Activated T-cell treated with anti-CD3 and anti-CD28 coated beads, Interleukin-2, amount 50 U/mL, for 72 hours (primary cell): ENCODE measurements around the gene DNAJB13. TPM values are rescaled to one million over a fixed set of nuclear protein-coding genes. Genes with fewer than 3 reads are reported as not detected.
A peak's percentile ranks its signal among the peaks of the same experiment; 100 is the strongest.
"Not testable (repeated sequence)": the region's sequence is repeated elsewhere in the genome, so short reads cannot be mapped to it uniquely, and the experiment has no call there.

Experiments
- ATAC-seq, 2 donors: fragments of 150-1000 bp; cut with Tn5 transposase; replicated peaks in 1 of 2; 2 replicates each; pipeline ENCODE4 v1.10.0; 2021; ENCODE audit warnings: moderate library complexity in 2 of 2, mild to moderate bottlenecking in 1 of 2
- DNase-seq, 2 donors: peaks; one replicate each; pipeline ENCODE4 v3.0.0; 2021 to 2022; ENCODE audit warnings: mixed read lengths in 1 of 2
- H3K27ac Mint-ChIP-seq: one replicate; pipeline ENCODE4 v1.8.0; 2022; ENCODE audit warnings: mild to moderate bottlenecking, moderate library complexity, mixed read lengths
- H3K27me3 Mint-ChIP-seq: one replicate; pipeline ENCODE4 v1.8.0; 2022; ENCODE audit warnings: low read depth, mixed read lengths
- H3K36me3 Mint-ChIP-seq, 2 donors: one replicate each; pipeline ENCODE4 v1.8.0; 2022; ENCODE audit warnings: mixed read lengths in 2 of 2, mild to moderate bottlenecking in 1 of 2; ENCODE audit not compliant: insufficient read depth in 2 of 2
- H3K4me1 Mint-ChIP-seq: one replicate; pipeline ENCODE4 v1.8.0; 2022; ENCODE audit warnings: low read depth, mixed read lengths
- H3K4me3 Mint-ChIP-seq, 2 donors: one replicate each; pipeline ENCODE4 v1.8.0; 2022; ENCODE audit warnings: mild to moderate bottlenecking in 2 of 2, mixed read lengths in 2 of 2, moderate library complexity in 2 of 2
- H3K9me3 Mint-ChIP-seq, 2 donors: one replicate each; pipeline ENCODE4 v1.8.0; 2022; ENCODE audit warnings: mixed read lengths in 2 of 2
- total RNA-seq, 2 donors: library from RNA; stranded (reverse); gene quantifications; one replicate each; pipeline ENCODE4 v1.2.3, GENCODE V29; 2022

The DNAJB13 gene
- total RNA-seq, 2 donors from 2014 or later = 0.53 to 1.1 TPM

DNA sequence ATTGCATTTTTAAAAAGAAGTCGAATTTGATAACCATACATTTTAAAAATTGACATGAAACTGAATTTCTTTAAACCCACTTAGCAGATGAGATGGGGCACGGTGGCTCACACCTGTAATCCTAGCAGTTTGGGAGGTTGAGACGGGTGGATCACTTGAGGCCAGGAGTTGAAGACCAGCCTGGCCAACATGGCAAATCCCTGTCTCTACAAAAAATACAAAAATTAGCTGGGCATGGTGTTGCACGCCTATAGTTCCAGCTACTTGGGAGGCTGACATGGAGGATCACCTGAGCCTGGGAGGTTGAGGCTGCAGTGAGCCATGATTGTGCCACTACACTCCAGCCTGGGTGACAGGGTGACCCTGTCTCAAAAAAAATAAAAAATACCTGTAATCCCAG lies 34.8 kb downstream of the DNAJB13 start:
- DNase-seq, H3K27ac Mint-ChIP-seq, H3K27me3 Mint-ChIP-seq, H3K4me3 Mint-ChIP-seq, ATAC-seq, H3K9me3 Mint-ChIP-seq: not testable (repeated sequence)
- peaks cover 17 to 18% of the 10 kb centered on the region in 2 donors for H3K36me3 Mint-ChIP-seq
- peaks cover 57% of the 10 kb centered on the region for H3K4me1 Mint-ChIP-seq

DNA sequence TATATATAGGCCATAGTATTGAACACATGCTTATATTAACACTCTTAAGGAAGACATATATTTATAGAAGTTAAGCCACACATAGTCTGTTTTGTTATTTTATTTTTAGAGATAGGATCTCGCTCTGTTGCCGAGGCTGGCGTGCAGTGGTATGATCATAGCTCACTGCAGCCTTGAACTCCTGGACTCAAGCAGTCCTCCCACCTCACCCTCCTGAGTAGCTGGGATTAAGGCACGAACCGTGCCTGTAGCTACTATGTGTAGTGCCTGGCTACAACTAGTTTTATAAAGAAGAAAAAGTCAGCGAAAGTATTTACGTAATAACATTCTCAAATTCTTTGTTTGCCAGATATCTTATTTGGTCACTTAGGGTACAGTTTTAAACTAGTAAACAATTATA lies 37.4 kb downstream of the DNAJB13 start:
- ATAC-seq (no peak), DNase-seq (no peak)
- Mint-ChIP-seq H3K36me3 (no peaks in the 10 kb centered on the region), H3K4me1 (peaks cover 63% of the 10 kb centered on the region), H3K4me3 (no peak overlapping the region), H3K27ac (no peak overlapping the region), H3K9me3 (no peaks in the 10 kb centered on the region), H3K27me3 (no peaks in the 10 kb centered on the region)

DNA sequence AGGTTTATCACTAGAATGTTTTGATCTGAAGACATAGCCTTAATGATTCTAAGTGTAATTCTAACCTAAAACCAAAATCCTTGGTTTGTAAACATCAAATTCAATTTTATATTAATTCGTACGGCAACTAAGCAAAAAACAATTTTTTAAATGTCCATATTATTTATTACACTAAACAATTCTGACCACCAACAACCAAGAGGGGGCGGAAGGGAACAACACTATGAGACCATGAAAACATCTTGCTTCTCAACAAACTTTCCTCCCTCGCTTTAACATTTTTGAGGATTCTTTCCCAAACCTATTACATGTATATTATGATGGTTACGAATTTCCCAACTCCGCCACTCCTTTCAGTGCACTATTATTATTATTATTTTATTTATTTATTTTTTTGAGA lies 38.3 kb downstream of the DNAJB13 start:
- Mint-ChIP-seq H3K4me1 (peaks cover 55% of the 10 kb centered on the region), H3K27ac (no peak overlapping the region), H3K27me3 (no peaks in the 10 kb centered on the region), H3K36me3 (no peaks in the 10 kb centered on the region), H3K4me3 (no peak overlapping the region), H3K9me3 (no peaks in the 10 kb centered on the region)
- no peak for ATAC-seq
- DNase-seq = no peak

DNA sequence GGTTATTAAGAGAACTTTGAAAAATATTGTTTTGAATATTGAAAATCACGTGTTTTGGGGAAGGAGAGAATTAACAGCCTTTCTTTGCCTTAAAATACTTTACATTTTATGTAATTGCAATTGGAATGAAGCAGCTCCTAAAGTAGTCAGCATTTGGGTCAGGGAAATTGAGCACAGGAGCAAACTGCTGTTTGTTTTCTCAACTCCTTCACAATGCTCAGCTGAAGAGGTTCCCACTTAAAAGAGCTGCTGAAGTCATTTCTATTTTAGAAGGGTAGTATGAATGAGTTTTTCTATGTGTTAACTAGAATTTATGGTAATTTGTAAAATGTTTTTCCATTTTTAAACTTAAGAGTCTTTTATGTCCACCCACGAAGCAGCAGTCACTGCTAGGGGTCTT lies 39.9 kb downstream of the DNAJB13 start:
- H3K4me1 Mint-ChIP-seq = peaks cover 55% of the 10 kb centered on the region
- ATAC-seq (no peak), DNase-seq (no peak)
- H3K27ac Mint-ChIP-seq = no peak overlapping the region
- H3K27me3 Mint-ChIP-seq = no peaks in the 10 kb centered on the region
- H3K9me3 Mint-ChIP-seq = no peaks in the 10 kb centered on the region
- H3K4me3 Mint-ChIP-seq = no peak overlapping the region
- no peaks in the 10 kb centered on the region for H3K36me3 Mint-ChIP-seq

DNA sequence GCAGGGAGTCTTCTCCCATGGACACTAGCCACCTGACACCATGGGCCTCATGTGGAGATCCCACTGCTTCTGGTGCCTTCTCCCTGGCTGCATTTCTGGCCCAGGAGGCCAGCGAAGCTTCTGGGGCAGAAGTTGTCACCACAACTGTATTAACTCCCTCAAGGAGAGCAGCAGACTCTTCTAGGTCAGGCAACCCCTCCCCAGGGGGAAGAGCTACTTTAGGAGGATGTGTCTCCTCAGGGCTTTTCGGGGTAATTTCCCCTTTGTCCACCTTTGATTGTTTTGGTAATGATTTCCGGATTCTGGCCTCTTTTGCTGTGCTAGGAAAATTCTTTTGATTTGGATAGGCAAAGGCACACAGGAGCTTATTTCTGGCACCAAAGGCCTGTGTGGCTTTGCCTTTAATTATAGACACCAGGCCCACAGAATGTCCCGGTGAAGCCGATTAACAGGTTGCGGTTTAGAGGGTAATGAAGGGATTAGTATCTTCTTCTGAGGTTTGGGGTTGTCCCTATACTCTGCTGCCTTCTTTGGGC lies 40.7 kb downstream of the DNAJB13 start:
- Mint-ChIP-seq H3K4me3 (peak overlapping the region in 1 of 2 donors; percentile 40), H3K4me1 (peaks cover 55% of the 10 kb centered on the region), H3K27me3 (no peaks in the 10 kb centered on the region), H3K9me3 (no peaks in the 10 kb centered on the region), H3K36me3 (no peaks in the 10 kb centered on the region), H3K27ac (peak overlapping the region; percentile 70)
- ATAC-seq = no peak
- DNase-seq = no peak

DNA sequence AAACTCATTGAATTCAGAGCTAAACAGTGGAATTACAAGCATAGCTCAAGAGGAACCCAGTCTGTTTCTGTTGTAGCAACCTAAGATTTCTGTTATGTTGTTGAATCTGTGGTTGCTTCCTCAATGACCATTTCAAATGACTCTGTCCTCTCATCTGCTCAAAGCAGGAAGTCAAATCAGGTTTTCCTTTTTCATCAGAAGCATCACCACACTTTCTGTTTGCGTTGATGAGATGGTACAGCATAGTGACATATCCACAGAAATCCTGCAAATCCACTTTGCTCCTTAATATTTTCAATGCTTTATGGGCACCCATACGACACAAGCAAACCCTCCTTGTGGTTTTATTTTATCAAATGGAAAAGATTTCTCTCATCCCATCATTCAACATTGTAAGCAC lies 44.4 kb downstream of the DNAJB13 start:
- Mint-ChIP-seq H3K4me3 (peak overlapping the region; percentile 75 to 93), H3K9me3 (no peaks in the 10 kb centered on the region), H3K4me1 (peaks cover 82% of the 10 kb centered on the region), H3K36me3 (no peaks in the 10 kb centered on the region), H3K27me3 (no peaks in the 10 kb centered on the region), H3K27ac (peak overlapping the region; percentile 99)
- no peak for DNase-seq
- peak; percentile 81 to 84 for ATAC-seq

DNA sequence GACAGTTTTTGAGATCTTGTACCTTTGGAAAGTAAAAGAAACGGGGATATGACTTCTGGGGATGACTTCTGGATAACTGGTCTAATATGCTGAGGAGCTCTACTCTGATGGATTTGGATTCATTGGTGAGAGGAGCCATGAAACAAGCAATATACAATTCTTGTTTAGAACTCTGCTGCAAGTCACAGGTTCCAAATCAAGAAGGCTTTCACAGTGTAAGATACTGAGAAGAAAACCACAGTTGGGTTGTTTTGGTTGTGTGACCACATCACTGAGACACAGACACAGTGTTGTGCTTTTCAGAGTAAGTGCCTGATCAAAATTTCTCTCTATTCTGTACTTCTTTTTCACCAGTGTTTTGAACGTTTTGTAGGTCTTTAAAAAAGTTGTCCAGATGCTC lies 44.9 kb downstream of the DNAJB13 start:
- Mint-ChIP-seq H3K36me3 (no peaks in the 10 kb centered on the region), H3K4me1 (peaks cover 82% of the 10 kb centered on the region), H3K9me3 (no peaks in the 10 kb centered on the region), H3K27ac (peak overlapping the region; percentile 99), H3K27me3 (no peaks in the 10 kb centered on the region), H3K4me3 (peak overlapping the region; percentile 75 to 93)
- DNase-seq (peak; percentile 55 to 66), ATAC-seq (peak; percentile 80 to 90)

DNA sequence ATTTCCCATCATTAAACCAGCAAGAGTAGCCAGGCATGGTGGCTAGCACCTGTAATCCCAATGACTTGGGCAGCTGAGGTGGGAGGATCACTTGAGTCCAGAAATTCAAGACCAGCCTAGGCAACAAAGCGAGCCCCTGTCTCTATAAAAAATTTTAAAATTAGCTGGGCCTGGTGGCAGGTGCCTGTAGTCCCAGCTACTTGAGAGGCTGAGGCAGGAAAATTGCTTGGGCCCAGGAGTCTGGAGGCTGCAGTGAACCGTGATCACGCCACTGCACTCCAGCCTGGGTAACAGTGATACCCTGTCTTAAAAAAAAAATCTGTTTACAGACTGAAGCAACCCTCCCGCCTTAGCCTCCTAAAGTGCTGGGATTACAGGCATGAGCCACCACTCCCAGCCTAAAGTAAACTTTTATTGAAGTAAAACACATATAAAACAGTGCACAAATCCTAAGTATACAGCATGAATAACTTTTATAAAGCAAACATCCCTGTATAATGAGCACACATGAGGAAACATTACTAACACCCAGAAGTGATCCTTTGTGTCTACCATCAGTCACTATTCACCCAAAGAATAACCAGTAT lies 45.4 kb downstream of the DNAJB13 start:
- peak in 1 of 2 donors; percentile 3 for ATAC-seq
- peaks cover 79% of the 10 kb centered on the region for H3K4me1 Mint-ChIP-seq
- H3K27ac Mint-ChIP-seq = peak overlapping the region; percentile 99
- H3K4me3 Mint-ChIP-seq = peak overlapping the region; percentile 75 to 93
- no peaks in the 10 kb centered on the region for H3K27me3 Mint-ChIP-seq
- no peak for DNase-seq
- no peaks in the 10 kb centered on the region for H3K36me3 Mint-ChIP-seq
- H3K9me3 Mint-ChIP-seq = no peaks in the 10 kb centered on the region

DNA sequence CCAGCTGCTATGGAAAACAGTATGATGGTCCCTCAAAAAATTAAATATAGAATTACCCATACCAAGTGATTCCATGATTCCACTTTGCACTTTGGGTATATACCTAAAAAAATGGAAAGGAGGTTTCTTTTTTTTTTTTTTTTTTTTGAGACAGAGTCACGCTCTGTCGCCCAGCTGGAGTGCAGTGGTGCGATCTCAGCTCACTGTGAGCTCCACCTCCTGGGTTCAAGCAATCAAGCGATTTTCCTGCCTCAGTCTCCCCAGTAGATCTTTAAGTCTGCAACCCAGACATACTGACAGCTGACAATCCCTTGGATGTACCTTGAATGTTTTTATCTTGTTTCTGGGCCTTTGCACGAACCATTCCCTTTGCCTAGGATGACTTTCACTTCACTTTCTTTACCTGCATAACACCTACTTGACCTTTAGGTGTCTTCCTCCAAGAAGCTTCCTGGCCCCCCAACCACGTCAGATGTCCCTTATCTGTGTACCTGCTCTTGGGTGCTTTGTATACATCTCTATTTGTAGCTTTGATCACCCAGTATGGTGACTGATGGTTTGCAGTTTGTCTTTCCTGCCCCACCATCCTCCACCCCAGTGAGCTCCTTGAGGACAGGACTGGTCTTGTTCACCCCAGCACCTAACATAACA lies 46.4 kb downstream of the DNAJB13 start:
- Mint-ChIP-seq H3K27ac (no peak overlapping the region), H3K4me3 (peak overlapping the region; percentile 20 to 58), H3K36me3 (no peaks in the 10 kb centered on the region), H3K9me3 (no peaks in the 10 kb centered on the region), H3K27me3 (no peaks in the 10 kb centered on the region), H3K4me1 (peaks cover 79% of the 10 kb centered on the region)
- ATAC-seq = no peak
- no peak for DNase-seq

DNA sequence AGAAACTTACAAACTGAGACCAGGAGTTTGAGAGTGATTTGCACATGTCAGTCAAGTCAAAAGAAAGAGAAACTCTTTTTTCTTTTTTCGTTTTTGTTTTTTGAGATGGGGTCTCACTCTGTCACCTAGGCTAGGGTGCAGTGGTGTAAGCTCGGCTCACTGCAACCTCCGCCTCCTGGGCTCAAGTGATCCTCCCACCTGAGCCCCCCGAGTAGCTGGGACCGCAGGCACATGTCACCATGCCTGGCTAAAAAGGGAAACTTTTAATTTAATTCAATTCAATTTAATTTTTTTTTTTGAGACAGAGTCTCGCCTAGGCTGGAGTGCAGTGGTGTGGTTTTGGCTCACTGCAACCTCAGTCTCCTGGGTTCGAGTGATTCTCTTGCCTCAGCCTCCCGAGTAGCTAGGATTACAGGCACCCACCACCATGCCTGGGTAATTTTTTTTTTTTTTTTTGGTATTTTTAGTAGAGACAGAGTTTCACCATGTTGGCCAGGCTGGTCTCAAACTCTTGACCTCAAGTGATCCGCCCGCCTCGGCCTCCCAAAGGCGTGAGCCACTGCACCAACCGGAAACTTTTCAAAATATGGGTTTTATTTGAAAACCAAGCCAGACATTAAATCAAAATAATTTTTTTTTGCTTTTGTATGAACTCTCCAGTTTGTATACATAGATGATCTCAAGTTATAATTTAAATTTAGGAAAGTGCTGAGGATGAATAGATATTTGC lies 48.2 kb downstream of the DNAJB13 start:
- Mint-ChIP-seq H3K36me3 (peaks cover 0 to 2% of the 10 kb centered on the region in 2 donors), H3K27me3 (no peaks in the 10 kb centered on the region), H3K9me3 (no peaks in the 10 kb centered on the region), H3K4me3 (peak overlapping the region in 1 of 2 donors; percentile 50), H3K4me1 (peaks cover 76% of the 10 kb centered on the region), H3K27ac (peak overlapping the region; percentile 56)
- ATAC-seq = no peak
- DNase-seq = no peak

DNA sequence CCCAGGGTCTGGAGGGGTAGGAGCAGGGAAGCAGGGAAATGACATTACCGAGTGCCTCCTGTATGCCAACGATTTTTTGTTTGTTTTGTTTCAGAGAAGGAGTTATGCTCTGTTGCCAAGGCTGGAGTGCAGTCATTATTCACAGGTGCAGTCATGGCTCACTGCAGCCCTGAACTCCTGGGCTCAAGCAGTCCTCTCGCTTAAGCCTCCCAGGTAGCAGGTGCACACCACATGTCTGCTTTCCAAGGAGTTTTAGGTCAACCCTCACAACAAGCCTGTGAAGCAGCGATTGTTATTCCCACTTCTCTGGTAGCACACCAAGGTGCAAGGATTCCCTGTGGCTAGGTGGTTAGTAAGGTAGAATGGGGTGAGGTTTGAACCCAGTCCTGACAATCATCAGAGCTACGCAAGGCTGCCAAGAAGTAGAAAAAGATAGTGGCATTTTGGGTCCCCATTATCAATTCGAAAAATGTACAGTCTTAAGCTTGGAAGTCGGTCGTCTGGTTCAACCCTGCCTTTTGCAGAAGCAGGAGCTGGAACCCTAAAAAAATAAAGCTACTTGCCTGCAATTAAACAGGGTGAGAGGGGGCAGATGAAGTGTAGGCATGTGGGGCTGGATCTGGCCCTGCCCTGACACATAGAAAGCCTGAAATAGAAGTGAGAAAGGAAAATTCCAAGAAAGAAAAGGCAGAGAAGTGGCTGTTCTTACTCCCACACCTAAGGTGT lies 48.9 kb downstream of the DNAJB13 start:
- no peaks in the 10 kb centered on the region for H3K9me3 Mint-ChIP-seq
- peak overlapping the region in 1 of 2 donors; percentile 50 for H3K4me3 Mint-ChIP-seq
- H3K36me3 Mint-ChIP-seq = peaks cover 0 to 2% of the 10 kb centered on the region in 2 donors
- peaks cover 76% of the 10 kb centered on the region for H3K4me1 Mint-ChIP-seq
- H3K27me3 Mint-ChIP-seq = no peaks in the 10 kb centered on the region
- no peak for ATAC-seq
- peak overlapping the region; percentile 56 for H3K27ac Mint-ChIP-seq
- no peak for DNase-seq

DNA sequence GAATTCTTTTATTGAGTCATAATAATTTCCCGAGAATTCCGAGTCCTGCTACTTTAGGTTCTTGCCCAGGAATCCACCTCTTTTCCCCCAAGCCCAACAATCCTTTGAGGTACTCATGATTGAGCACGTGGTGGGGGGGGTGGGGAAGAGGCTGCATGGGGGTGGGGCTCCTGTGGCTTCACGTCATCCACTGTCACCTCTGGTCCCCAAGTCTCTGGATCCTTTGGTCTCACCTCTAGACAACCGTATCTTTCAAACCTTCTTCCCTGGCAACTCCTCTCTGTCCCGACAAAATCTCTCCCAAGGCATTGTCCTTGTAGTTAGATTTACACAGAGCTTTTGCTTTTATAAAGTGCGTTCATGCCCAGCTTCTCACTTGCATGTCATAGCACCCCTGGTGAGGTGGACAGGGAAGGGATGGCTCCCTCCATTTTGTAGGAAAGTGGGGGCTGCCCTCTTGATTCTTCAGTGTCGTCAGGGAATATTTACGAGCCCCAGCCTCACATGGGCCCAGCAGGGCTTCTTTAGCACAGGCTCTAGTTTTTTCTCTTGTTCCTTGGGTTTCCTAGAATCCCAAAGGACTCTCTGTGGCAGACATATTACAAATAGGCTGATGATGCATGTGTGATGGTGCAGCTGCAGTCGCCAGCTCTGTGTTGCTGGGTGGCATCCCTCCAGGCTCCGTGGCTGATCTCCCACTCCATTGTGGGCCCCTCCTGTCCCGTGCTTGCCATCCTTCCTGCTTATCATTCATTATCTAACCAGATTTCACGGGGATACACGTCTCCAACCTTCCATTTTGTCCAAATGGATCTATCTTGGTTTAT lies 49.7 kb downstream of the DNAJB13 start:
- ATAC-seq (no peak), DNase-seq (no peak)
- peaks cover 0 to 2% of the 10 kb centered on the region in 2 donors for H3K36me3 Mint-ChIP-seq
- H3K27me3 Mint-ChIP-seq = no peaks in the 10 kb centered on the region
- H3K27ac Mint-ChIP-seq = peak overlapping the region; percentile 56
- no peaks in the 10 kb centered on the region for H3K9me3 Mint-ChIP-seq
- H3K4me1 Mint-ChIP-seq = peaks cover 76% of the 10 kb centered on the region
- H3K4me3 Mint-ChIP-seq = no peak overlapping the region
